Epithelial cell of umbilical artery (primary cell): ENCODE results near the gene CLEC11A. TPM values are rescaled to one million over a fixed set of nuclear protein-coding genes. Genes with fewer than 3 reads are reported as not detected.

ENCODE experiments used
- total RNA-seq: library from RNA; depleted of rRNA; stranded (reverse); fragments of >200 nt; gene quantifications from 2 replicates; pipeline ENCODE4 v1.2.3, GENCODE V29; 2014

Gene CLEC11A, protein sequence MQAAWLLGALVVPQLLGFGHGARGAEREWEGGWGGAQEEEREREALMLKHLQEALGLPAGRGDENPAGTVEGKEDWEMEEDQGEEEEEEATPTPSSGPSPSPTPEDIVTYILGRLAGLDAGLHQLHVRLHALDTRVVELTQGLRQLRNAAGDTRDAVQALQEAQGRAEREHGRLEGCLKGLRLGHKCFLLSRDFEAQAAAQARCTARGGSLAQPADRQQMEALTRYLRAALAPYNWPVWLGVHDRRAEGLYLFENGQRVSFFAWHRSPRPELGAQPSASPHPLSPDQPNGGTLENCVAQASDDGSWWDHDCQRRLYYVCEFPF
- 22.4 and 27.4 TPM in 2 replicates for total RNA-seq

DNA sequence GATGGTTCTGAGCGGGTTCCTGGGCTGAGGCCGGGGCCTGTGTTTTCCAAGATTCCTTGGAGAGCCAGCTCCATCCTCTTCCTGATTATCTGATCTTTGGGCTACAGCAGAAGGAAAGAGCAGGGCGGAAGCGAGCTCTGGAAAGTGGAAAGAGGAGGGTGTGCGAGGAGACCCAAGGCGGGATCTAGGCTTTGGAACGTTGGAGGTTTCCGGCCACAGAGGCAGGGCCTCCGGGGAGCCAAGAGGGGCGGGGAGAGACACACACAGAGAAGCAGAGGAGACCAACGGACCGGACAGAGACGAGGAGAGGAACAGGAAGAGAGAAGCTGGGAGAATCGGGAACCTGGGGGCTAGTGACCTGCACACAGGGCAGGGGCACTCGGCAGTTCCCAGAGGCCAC is at the start of gene CLEC11A:
TSS of gene CLEC11A (plus strand) at position 296 of the 400 bp plus-strand sequence. CDS start 162 bp downstream, outside the sequence.

DNA sequence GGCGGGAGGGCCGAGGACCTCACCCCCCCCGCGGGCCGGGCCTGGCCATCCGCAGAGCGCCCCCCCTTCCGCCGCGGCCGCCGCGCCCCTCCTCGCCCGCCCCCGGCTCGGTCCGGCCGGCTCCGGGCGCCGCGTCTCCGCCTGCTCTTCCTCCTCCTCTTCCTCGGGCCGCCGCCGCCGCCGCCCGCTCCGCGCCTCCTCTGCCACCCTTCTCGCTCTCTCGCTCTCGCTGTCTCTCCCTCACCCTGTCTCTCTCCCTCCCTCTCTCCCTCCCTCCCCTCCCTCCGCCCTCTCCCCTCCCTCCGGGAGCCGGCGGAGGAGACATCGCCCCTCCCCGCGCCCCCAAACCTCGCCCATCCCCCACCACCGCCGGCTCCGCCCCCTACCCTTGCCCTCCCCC is 3.6 kb upstream of the CLEC11A start, which contains the start of gene SHANK1:
TSS of gene SHANK1 (minus strand) at position 237 of the 400 bp plus-strand sequence. CDS start 2,883 bp downstream, outside the sequence.

DNA sequence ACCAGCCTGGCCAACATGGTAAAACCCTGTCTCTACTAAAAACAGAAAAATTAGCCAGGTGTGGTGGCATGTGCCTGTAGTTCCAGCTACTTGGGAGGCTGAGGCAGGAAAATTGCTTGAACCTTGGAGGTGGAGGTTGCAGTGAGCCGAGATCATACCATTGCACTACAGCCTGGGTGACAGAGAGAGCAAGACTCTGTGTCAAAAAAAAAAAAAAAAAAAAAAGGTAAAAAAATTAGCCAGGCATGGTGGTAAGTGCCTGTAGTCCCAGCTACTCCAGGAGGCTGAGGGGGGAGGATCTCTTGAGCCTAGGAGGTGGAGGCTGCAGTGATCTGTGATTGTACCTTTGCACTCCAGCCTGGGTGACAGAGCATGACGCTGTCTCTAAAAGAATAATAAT is 47.0 kb downstream of the CLEC11A start, which contains the start of gene GPR32:
TSS of gene GPR32 (plus strand) at position 301 of the 400 bp plus-strand sequence. CDS start 137 bp downstream, outside the sequence.

Other genes starting within 250 kb of the CLEC11A start
- 41.3 and 63.2 TPM in 2 replicates for gene EMC10, start 246.9 kb upstream of the CLEC11A start, total RNA-seq
- 0.32 TPM in 1 of 2 replicates, not detected in the other for gene GARIN5A, start 246.5 kb upstream of the CLEC11A start, total RNA-seq
- 15.3 and 22.1 TPM in 2 replicates for gene JOSD2, start 212.2 kb upstream of the CLEC11A start, total RNA-seq
- gene ASPDH, start 209.5 kb upstream of the CLEC11A start, total RNA-seq: not detected in 2 replicates
- under 0.01 TPM in 1 of 2 replicates, not detected in the other for gene LRRC4B, start 154.9 kb upstream of the CLEC11A start, total RNA-seq
- under 0.01 and 0.15 TPM in 2 replicates for gene SYT3, start 83.5 kb upstream of the CLEC11A start, total RNA-seq
- 2.7 TPM in 1 of 2 replicates, not detected in the other for gene C19orf81, start 73.9 kb upstream of the CLEC11A start, total RNA-seq
- gene SHANK1, start 3.6 kb upstream of the CLEC11A start, total RNA-seq: 0.97 and 1.8 TPM in 2 replicates
- gene GPR32, start 47.1 kb downstream of the CLEC11A start, total RNA-seq: not detected in 2 replicates
- not detected in 2 replicates for gene ACP4, start 67.1 kb downstream of the CLEC11A start, total RNA-seq
- gene KLK1, start 100.4 kb downstream of the CLEC11A start, total RNA-seq: not detected in 2 replicates
- not detected in 2 replicates for gene KLK15, start 110.2 kb downstream of the CLEC11A start, total RNA-seq
- gene KLK3, start 131.6 kb downstream of the CLEC11A start, total RNA-seq: not detected in 2 replicates
- gene KLK2, start 150.1 kb downstream of the CLEC11A start, total RNA-seq: not detected in 2 replicates
- gene KLK4, start 188.0 kb downstream of the CLEC11A start, total RNA-seq: not detected in 2 replicates
- not detected in 2 replicates for gene KLK5, start 229.7 kb downstream of the CLEC11A start, total RNA-seq
- gene KLK6, start 246.2 kb downstream of the CLEC11A start, total RNA-seq: 0.32 TPM in 1 of 2 replicates, not detected in the other